GM18873 (cell line): ENCODE data around the gene F2RL3.

Source experiments
- ATAC-seq: cut with Tn5 transposase; IDR thresholded peaks from one replicate; pipeline ENCODE4 v1.9.1; 2021; ENCODE audit warnings: mild to moderate bottlenecking, moderate library complexity, moderate number of reproducible peaks; ENCODE audit not compliant: unreplicated experiment, low FRiP score

The F2RL3 gene

DNA sequence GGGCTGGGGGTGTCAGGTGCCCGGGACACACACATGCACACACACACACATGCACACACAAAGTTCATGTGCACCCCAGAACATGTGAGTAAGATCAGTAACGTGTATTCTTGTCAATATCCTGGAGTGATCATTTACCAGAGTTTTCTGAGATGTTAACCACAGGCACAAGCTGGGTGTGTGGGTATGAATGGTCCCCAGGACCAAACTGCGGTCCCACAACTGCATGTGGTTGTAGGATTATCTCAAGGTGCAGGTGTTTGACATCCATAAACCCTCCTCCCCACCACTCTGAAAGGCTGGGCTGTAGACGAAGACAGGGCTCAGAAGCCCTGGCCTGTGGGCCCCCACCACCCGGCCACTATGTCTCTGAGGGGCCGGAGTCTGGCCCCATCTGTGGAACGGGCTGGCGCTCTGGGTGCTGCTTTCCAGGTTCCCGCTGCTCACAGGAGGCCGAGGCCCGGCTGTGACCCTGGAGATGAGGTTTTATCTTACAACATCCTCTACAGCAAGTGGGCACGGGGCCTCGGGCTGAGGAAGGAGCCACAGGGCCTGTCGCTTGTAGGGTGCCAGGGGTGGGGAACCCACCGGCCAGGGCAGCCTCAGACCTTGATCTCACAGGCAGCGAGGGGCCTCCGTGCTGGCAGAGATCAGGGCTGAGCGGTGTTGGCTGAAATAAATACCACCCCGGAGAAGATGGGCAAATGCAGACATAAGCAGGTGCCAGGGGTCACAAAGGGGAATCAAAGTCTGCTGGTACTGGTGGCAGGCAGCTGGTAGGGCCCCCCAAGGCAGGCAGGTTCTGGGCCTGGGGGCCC is 4.3 kb downstream of the F2RL3 start:
- ATAC-seq, result no peak

DNA sequence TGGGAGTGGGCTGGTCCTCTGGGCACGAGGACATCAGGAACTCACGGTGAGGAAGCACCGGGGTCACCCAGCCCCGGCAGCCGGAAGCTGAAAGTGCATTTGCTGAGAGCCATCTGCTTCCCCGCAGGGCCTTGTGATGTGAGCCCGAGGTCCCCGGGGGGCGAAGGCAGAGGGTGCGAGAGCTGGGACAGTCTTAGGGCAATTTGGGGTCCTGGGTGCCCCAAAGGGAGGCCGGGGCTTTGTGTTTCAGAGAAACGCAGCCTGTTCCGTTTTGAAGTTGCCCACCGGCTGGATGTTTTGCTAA is 4.8 kb downstream of the F2RL3 start:
- ATAC-seq, result no peak

DNA sequence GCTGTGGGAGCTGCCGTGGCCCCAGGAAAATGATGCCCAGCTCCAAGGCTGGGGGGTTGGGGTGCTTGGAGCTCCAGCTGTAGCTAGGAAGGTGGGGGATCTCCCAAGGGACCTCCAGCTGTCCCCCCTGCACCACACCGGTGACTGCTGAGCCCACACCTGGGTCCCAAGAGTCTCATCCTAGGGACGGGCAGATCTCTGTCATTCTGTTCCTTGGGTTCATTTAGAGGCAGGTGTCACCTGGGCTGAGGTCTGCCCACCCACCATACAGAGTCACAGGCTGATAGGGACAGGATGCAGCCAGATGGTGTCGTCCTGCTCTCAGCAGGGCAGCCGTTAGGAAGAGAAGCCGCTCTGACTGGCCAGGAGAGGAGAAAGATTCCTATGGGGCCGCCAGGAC is 5.3 kb downstream of the F2RL3 start:
- ATAC-seq, result no peak

DNA sequence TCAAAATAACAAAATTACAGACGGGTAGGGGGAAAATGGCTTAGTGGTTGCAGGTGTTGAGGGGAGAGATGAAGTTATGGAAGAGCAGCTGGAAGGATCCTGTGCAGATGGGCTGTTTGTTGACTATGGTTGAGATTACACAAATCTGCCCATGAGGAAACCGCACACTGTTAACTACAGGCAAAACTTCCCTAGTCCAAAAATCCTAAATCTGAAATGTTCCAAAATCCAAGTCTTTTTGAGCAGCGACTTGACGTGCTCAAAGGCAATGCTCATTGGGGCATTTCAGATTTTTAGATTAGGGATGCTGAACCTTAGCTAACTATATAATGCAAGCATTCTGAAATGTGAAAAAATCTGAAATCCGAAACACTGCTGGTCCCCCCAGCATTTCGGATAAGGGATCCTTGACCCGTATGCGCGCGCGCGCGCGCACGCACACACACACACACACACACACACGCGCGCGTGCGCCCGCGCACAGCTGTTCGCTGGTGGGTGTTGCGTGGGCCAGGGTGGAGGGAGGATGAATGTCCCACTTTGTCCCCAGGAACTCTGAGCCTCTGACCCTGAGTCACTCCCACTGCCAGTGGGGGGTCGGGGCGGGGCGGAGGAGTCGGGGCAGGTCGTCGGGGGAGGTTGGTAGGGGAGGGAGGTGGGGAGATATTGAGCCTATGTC is 6.8 kb downstream of the F2RL3 start:
- ATAC-seq, result no peak

DNA sequence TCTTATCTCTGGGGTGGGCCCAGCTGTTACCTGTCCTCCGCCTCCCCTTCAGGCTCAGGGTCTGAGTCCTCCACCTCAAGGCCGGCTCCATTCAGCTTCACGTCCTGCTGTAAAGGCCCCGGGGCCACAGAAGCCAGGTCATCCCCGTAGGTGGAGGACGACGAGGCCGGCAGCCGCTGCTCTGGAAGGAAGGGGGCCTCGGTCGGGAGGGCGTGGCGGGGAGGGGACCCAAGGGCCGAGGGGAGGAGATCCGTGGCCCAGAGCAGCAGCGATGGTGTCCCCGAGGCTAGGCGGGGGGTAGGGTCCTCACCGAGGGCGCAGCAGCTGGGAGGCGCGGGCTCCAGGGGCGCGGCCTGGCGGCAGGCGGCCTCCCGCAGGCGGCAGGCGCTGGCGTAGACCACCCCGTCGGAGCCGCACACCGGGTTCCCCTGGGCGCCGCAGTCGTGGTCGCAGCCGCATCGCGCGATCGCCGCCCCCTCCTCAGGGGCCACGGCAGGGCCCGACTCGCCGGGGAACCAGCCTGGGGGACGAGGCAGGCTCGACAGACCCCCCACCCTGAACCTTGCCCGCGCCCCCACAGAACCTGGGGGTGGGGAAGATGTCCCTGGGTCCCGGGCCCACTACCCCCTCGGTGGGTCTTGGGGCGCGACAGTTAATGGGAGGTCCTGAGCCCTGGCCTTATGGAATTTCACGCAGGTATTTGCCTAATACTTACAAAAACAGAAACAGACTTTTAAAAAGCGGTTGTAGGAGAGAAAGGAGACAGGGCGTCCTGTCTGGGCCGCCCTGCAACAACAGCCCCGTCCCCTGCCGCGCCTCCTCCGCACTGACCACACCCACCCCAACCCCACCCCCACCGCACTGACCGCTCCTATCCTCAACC is 7.6 kb downstream of the F2RL3 start:
- no peak for ATAC-seq

DNA sequence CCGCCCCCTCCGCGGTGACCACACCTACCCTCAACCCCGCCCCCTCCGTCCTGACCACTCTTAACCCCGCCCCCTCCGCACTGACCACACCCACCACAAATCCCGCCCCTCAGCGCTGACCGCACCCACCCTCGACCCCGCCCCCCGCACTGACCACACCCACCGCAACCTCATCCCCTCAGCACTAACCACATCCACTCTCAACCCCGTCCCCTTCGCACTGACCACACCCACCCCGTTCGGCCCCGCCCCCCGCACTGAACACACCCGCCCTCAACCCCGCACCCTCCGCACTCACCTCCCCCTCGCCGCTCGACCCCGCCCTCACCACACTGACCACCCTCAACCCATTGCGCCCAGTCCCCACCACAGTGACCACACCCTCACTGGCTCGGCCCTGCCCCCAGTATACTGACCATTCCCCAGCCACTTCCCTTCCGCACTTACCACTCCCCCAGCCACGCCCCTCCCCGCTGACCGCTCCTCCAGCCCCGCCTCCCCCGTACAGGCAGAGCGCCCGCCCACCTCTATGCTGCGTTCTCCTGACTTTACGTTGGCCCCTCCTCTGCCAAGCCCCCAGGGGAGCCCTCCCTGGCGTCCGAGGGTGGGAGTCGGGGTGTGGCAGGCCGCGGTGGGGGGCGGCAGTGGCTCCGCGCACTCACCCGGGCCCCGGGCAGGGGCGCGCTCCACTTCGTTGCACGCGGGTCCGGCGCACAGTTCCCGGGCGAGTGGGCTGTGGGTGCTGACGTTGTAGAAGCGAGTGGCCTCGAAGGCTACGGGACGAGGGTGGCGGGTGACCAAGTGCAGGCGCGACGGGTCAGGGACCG is 8.4 kb downstream of the F2RL3 start:
- peak; percentile 31 for ATAC-seq

DNA sequence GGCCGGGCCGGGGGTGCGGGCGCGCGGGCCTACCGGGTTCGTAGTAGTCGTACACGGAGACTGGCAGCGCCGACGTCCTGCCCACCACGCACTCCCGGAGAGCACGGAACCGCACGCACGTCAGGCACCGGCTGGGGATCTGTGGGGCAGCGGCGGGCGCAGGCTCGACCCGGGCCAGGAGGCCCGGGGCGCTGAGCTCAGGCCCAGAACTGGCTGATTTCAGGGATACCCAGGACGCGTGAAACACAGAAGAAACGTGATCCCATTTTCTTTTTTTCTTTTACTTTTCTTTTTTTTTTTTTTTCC is 9.0 kb downstream of the F2RL3 start:
- no peak for ATAC-seq

DNA sequence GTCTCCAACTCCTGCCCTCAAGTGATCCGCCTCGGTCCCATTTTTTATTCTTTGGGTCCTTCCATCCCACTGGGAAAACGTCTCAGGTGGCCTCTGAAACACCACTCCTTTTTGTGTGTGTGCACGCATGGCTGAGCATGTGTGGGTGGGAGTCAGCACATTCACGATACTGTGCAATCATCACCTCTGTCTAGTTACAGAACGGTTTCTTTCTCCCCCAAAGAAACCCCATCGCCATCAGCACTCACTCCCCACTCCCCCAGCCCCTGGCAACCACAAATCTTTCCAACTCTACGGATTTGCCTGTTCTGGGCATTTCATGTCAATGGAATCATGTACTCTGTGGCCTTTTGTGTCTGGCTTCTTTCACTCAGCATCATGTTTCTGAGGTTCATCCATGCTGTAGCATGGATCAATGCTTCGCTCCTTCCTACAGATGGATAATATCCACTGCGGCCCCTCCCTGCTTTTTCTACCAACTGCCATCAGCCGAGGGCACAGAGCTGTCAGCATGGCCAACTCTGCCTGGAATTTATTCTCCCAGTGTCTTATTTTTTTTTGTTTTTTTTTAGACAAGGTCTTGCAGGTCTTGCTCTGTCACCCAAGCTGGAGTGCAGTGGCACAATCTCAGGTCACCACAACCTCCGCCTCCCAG is 9.7 kb downstream of the F2RL3 start:
- no peak for ATAC-seq

DNA sequence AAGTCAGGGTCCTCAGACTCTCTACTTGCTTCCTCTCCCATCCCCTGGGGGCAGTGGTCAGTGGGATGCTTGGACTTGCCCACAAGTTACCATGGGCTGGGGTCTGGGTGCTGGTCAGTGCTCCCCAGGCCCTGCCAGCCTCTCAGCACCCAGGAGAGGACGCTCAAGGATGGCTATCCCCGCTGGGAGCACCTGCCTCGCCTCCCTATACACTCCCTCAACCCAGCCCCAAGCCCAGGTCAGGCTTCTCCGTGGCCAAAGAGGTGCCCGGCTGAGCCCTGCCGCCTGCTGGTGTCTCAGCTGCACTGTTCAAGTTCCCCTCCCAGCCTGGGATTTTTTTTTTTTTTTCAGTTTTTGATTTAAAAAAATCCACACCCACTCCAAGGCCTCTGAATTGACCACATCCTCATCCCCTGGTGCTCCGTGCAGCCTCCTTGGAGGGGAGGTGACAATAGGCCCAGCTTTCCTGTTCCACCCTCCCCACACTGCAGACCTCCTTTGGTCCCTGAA is 10.8 kb downstream of the F2RL3 start:
- ATAC-seq, result no peak

DNA sequence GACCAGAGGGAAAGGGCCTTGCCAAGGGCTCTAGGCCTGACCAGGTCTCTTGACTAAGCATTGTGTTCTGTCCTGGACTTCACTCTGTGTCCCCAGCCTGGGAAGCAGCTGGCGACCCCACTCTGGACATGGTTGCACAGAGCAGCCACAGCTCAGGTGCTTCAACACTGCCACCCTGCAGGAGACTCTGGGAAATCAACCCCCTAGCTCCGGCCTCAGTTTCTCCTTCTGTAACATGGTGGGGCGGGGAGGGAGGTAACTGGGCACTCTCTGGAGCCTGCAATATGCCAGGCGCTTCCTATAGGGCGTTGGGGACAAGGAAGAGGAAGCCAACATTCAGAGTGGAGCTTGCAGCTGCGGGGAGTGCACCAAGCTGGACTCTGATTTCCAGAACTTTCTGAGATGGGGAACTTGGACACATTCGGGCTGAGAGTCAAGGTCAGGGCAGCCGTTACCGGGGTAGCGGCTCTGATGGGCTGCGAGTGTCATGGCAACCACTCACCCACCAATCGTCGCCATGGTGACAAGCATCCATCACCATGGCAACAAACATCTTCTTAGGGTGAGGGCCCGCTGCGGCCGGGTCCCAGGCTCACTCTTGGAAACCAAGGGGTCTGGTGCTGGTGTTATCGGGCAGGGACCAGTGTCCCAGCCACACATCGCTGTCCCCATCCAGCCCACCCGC is 12.8 kb downstream of the F2RL3 start:
- no peak for ATAC-seq

DNA sequence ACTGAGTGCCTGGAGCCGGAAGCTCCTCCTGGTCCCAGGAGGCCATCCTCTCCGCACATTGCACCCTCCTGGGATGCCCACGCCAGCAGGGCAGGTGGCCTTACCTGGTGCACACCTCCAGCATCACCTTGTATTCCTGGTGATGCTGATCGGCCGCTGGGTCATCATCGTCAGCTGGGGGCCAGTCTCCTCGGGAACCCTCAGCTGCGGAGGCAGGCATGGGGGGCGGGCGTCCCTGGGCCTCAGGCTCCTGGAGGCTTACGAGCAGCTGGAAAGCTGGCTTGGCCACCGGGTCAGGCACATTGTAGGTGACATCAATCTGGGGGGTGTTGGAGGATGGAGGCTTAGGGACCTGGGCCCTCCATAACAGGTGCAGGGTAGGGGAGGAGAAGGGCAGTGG is 13.7 kb downstream of the F2RL3 start:
- ATAC-seq, result no peak

DNA sequence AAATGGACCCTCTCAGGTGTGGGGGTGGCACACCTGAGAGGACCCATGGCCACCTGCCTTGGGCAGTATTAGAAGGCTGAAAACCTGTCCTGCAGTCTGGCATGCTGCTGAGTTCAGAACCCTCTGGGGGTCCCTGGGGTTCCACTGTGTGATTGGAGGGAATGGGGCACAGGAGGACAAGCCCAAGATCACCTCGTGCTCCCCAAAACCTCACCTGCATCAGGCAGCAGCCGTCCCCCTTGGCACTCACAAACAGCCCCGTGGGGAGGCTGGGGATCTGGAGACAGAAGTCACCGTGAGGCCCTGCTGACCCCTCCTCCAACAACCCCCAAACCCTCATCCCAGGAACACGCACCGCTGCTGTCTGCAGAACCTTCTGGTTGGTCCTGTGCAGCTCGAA is 14.5 kb downstream of the F2RL3 start:
- no peak for ATAC-seq

DNA sequence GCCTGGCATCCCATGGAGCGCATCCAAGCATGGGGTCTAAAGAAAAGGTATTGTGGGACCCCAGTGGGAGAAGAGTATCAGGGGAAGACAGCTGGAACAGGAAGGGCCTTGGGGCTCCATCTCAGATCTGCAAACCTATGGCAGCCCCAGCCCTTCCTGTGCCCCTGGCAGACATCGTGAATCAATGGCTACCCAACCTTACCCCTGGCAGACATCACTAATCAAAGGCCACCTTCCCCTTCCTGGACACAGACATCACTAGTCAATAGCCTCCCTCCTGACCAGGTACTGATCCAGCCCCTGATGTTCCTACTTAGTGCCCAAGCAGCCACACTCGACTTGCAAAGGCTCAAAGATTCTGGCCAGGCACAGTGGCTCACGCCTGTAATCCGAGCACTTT is 15.8 kb downstream of the F2RL3 start:
- no peak for ATAC-seq

DNA sequence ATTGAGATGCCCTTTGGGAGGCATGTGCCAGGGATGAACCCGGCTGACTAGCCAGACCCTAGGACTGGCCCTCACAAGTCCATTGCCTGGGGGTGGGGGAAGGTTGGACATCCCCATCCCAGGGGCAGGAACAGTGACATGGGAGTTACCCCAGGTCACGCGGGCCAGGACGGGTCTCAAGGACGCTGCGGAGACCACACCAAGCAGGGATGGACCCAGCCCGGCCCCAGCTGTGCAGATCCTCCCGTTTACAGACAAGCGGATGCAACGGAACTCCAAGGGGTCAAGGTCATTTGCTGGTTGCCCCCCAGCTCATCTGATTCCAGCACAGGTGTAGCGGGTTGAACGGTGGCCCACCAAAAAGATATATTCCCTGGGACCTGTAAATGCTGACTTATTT is 20.0 kb downstream of the F2RL3 start:
- no peak for ATAC-seq

DNA sequence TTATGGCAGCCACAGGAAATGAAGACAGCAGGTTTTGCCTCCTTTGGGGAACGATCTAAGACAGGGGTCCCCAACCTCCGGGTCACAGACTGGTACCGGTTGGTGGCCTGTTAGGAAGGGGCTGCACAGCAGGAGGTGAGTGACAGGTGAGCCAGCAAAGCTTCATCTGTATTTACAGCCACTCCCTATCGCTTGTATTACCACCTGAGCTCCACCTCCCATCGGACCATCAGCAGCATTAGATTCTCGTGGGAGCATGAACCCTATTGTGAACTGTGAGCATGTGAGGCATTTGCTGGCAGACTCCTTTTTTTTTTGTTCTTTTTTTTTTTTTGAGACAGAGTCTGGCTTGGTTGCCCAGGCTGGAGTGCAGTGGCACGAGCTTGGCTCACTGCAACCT is 22.2 kb downstream of the F2RL3 start:
- no peak for ATAC-seq

DNA sequence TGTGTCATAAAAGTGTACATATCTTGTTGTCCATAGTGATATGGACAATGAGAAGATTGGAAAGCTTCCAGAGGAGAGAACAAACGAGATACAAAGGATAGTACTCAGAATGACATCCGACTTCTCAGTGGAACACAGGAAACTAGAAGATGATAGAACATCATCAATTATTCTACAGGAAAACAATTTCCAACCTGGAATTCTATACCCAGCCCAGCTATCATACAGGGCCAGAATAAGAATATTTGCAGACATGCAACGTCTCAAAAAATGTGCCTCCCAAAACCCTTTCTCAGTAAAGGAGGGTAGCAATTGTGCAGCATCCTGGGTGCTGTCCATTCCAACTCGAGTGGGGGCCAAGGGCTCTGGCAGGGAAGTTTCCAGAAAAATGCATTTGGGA is 24.0 kb downstream of the F2RL3 start:
- ATAC-seq, result no peak

DNA sequence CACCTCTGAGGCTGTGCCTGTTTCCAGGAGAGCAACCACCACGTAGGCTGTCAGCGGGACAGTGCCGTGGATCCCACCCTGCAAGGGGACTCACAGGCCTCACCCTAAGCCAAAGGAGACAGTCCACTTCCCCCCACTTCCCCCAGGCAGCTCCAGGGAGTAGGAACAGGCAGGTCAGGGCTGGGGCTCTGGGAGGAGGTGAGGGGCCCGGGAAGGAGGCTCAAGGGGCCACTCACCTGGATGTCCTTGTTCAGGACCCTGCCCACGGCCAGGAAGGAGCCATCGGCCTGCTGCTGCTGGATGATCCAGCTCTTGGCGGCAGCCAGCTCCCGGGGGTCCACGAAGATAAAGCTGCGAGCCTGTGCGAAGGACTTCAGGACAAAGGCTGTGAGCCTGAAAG is 25.6 kb downstream of the F2RL3 start:
- no peak for ATAC-seq

DNA sequence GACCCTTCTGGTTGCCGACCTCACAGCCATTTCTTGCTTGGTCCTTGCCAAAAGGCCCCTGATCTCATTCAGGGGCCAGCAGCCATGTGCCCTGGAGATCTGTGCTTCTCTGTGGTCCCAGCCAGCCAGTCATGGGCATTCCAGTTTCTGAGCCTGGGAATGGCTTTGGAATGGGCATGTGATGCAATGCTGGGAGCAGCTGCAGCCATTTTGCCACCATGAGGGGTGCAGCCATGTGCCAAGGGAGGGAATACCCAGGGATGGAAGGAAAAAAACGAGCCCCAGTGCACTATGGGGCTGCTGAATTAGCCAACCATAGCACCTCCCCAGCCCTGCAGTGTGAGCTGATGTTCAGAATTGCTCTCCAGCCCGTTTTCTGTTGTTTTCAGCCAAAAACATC is 26.3 kb downstream of the F2RL3 start:
- ATAC-seq, result no peak

DNA sequence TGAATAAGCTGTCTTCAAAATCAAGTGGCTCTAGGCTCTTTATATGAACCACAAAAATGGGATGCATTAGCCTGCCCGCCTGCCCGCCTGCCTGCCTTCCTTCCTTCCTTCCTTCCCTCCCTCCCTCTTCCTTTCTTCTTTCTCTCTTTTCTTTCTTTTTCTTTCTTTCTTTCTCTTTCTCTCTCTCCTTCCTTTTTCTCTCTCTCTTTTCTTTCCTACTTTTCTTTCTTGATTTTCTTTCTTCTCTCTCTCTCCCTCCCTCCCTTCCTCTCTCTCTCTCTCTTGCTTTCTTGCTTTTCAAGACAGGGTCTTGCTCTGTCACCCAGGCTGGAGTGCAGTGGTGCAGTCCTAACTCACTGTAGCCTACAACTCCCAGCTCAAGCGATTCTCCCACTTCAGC is 26.9 kb downstream of the F2RL3 start:
- ATAC-seq, result no peak

DNA sequence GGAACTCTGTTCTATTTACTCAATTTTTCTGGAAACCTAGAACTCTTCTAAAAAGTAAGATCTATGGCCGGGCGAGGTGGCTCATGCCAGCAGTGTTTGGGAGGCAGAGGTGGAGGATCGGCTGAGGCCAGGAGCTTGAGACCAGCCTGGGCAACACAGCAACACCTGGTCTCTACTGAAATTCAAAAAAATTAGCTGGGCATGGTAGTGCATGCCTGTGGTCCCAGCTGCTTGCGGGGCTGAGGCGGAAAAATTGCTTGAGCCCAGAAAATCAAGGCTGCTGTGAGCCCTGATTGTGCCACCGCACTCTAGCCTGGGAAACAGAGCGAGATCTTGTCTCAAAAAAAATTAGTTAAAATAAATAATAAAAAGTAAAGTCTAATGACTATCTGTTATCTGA is 28.6 kb downstream of the F2RL3 start:
- no peak for ATAC-seq
